Bronchial epithelial cell (primary cell): Measurements from ENCODE around the gene BCAS3. TPM values are rescaled to one million over a fixed set of nuclear protein-coding genes. Genes with fewer than 3 reads are reported as not detected.

ENCODE experiments used
- DNase-seq: peaks from one replicate; pipeline ENCODE4 v3.0.0-alpha.2; 2010; ENCODE audit warnings: low read depth
- FAIRE-seq: peaks from 2 replicates; lab custom pipeline; 2011; peaks lifted over from hg19 to GRCh38; lab: Jason Lieb, UNC
- H3K27me3 ChIP-seq: 2 replicates; pipeline ENCODE4 v1.5.1; 2011; ENCODE audit warnings: low read length; ENCODE audit not compliant: control insufficient read depth, insufficient read depth
- H3K36me3 ChIP-seq: 2 replicates; pipeline ENCODE4 v1.5.1; 2011; ENCODE audit warnings: low read length; ENCODE audit not compliant: control insufficient read depth, insufficient read depth
- H3K4me3 ChIP-seq: 2 replicates; pipeline ENCODE4 v1.5.1; 2011; ENCODE audit warnings: mild to moderate bottlenecking, low read depth, low read length, control low read depth
- total RNA-seq: library from RNA; depleted of rRNA; stranded (reverse); fragments of >200 nt; gene quantifications from 2 replicates; pipeline ENCODE4 v1.2.1, GENCODE V29; 2014
- TF ChIP-seq, protein P1 (sequence below): IDR thresholded peaks from 2 replicates; pipeline ENCODE4 v1.5.1; 2011; ENCODE audit warnings: mild to moderate bottlenecking, moderate library complexity, low read length, control low read depth, inconsistent platforms; ENCODE audit not compliant: insufficient read depth, severe bottlenecking

The BCAS3 gene
- total RNA-seq, 1 donor from 2014 or later = 10.3 TPM

DNA sequence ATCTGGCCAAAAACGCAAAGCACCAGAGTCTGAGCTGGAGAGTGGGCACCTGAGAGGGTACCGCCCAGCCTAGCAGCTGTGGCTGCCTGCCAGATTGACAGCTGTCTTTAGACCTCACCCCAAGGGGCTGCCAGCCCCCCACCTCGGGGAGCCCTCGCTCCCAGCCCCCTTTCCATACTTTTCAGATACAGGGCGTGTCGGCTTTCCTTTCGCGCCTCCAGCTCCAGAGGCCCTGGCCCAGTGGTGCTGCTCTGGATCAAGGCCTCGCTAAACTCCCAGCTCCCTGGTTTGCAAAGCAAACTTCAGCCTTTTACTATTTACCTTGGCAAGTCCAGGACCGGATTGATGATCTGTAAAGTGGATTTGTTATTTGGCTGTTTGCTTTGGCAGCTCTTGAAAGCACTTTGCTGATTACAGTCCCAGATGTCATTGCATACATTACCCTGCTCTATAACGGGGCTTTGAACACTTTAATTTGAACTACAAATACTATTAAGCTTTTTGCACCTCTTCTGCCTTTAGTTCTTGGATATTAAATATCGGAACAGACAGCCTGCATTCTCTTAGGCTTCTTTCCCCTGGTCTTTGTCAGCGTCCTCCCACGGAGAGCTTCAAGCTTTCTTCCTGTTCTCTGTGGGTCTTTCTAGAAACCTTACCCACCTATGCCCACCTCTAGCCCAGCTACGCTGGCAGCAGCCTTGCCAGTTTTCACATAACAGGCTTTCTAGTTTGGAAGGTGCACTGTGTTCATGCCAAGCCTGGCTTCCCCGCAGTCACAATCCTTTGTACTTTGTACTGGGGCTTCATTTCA is 658.4 kb downstream of the BCAS3 start:
- Histone ChIP-seq H3K27me3 (peaks cover 8% of the 10 kb centered on the region), H3K4me3 (no peak overlapping the region), H3K36me3 (no peaks in the 10 kb centered on the region)
- DNase-seq (no peak), FAIRE-seq (no peak)
- TF ChIP-seq, protein P1, sequence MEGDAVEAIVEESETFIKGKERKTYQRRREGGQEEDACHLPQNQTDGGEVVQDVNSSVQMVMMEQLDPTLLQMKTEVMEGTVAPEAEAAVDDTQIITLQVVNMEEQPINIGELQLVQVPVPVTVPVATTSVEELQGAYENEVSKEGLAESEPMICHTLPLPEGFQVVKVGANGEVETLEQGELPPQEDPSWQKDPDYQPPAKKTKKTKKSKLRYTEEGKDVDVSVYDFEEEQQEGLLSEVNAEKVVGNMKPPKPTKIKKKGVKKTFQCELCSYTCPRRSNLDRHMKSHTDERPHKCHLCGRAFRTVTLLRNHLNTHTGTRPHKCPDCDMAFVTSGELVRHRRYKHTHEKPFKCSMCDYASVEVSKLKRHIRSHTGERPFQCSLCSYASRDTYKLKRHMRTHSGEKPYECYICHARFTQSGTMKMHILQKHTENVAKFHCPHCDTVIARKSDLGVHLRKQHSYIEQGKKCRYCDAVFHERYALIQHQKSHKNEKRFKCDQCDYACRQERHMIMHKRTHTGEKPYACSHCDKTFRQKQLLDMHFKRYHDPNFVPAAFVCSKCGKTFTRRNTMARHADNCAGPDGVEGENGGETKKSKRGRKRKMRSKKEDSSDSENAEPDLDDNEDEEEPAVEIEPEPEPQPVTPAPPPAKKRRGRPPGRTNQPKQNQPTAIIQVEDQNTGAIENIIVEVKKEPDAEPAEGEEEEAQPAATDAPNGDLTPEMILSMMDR = no peak

DNA sequence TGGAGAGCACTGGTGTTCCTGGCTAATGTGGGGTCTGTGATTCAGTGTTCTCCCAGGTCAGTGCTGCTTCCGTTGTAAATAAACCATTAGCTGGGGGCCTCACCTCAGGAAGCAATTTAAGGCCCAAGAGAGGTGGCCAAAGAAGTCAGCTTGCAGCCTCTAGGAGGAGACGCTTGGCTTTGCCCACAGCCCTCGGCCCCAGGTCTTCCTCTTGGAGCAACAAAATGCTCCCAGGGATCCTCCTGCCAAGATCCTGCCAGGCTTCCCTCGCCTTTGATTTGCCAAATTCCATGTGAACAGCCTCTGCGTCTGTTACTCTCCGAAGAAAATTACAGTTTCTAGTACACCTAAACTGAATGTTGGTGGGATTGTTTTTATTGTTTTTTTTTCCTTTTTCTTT is 659.6 kb downstream of the BCAS3 start:
- TF ChIP-seq, protein P1 = no peak
- Histone ChIP-seq H3K36me3 (no peaks in the 10 kb centered on the region), H3K4me3 (no peak overlapping the region), H3K27me3 (peaks cover 8% of the 10 kb centered on the region)
- FAIRE-seq = no peak
- no peak for DNase-seq

DNA sequence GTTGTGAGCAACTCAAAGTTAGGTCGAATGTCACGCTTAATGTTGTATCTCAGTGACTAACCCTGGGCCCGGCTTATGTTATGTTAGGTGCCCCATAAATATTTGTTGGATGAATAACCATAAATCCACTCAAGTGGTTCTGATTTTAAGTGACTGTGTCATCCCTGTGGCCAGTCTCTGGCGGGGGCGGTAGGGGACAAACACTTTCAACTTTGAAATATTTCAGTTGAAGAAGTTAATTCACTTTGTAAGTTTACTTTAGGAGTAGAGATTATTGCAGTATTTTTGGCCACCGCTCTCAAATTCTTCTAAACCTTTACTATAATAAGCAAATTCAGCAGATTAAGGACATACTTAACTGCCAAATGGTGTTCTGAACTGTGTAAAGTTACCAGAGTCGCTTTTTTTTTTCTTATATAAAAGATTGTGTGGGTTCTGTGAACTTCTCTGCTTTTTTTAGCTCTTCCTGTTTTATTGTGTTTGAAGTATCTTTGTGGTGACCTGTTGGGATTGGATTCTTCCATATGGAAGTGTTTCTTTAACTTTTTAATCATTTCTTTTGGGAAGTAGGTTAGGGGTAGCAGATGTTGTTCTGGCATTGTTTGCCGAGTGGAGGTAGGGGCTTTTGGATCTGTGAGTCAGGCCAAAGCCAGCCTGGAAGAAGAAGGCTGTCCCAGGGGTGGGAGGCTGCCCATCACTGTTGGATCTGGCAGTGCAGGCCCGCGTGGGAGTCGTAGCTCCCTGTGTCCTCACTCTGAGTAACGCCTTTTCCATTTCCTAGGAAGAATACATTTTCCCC is 660.5 kb downstream of the BCAS3 start:
- FAIRE-seq = no peak
- DNase-seq = peak; percentile 53
- TF ChIP-seq, protein P1 = no peak
- Histone ChIP-seq H3K27me3 (peaks cover 8% of the 10 kb centered on the region), H3K4me3 (no peak overlapping the region), H3K36me3 (no peaks in the 10 kb centered on the region)

DNA sequence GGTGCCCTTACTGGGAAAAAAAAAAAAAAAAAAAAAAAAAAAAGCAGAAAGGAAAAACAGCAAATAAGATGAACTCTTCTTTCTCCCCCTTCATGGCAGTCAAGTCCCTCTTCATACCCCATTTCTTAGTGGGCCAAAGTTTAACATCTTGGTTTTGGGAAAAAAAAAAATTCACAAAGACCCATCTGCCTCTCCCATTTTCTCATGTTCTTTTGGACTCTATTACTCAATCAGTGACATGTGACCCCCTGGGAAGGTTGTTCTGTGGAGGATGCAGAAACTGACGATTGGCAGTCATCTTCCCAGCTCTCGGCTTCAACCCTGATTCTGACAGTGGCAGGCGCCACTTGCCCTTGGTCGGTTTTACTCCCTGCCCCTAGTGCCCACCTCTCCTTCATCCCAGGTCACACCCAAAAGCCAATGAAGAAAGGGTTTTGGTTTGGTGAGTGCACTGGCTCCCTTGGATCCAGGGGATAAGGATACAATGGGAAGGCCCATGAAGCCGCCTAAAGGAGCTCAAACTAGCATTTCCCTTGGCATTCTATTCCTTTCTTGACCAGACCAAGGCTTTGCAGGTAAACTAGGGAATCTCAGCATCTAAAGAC is 661.3 kb downstream of the BCAS3 start:
- Histone ChIP-seq H3K36me3 (no peaks in the 10 kb centered on the region), H3K4me3 (no peak overlapping the region), H3K27me3 (peaks cover 8% of the 10 kb centered on the region)
- FAIRE-seq (no peak), DNase-seq (no peak)
- TF ChIP-seq, protein P1 = no peak

DNA sequence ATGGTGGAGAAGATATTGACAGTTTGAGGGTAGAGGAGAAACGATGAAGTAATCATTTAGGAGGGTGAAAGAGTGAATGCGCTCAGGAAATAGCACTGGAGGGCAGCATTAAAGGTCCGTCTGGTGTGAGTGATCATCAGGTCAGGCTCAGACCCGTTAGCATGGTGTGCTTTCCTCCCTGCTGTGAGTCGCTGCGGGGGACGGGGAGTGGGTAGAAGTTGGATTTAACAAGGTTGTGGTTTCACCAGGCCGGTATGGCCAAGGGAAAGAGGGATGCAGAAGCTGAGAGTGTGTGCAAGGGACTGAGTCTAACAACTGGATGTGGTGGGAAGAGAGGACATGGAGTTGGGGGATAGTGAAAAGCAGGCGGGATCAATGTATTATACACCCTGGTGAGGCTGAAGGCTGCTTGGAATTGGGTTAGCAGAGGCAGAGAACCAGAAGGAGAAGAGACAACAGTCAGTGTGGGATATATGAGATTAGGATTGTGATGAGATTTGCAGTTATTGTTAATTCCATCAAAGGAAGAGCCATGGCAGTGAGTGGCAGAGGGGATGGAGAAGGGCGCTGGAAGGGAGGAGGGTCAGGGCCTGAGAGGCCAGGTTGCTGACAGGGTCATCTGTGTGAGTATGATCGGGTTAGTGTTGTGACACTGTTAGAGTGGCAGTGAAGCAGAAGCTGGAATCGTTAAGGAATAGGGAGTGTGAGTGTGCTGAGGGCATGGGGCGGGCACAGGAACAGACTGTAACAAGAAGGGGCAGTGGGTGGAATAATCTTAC is 663.0 kb downstream of the BCAS3 start:
- peaks cover 8% of the 10 kb centered on the region for H3K27me3 ChIP-seq
- TF ChIP-seq, protein P1 = no peak
- no peaks in the 10 kb centered on the region for H3K36me3 ChIP-seq
- DNase-seq = peak; percentile 31
- FAIRE-seq = peak; percentile 18
- no peak overlapping the region for H3K4me3 ChIP-seq
